ENCODE data around the gene DAPP1. TPM values are rescaled to one million over a fixed set of nuclear protein-coding genes. Genes with fewer than 3 reads are reported as not detected.

The DAPP1 gene
- total and polyA plus RNA-seq, 2 donors (not counting 3 experiments of a cell fraction or from before 2014, with no cell fraction given), result not detected

DNA sequence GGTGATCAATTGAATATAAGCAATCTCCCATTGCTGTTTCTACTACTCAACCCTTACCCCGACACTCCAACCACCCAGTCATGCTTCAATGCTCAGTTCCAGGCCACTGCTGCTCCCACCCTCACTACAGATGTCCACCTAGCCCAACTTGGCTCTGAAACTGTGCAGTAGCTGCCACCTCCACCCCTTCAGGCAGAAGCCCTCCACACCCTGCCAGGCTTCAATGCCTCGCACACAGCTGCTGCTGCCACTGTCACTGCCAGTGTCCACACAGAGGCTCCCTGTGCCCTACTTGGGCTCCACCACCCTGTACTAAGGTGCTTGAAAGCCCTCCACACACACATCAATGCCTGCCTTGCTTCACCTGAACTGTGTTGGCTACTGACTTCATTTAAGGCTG lies 43.0 kb downstream of the DAPP1 start:
- no TSS peak for BruUV-seq (replicated peaks)
- Histone ChIP-seq H3K27ac (ENCODE audit: insufficient read depth, low read depth, low read length) (no peak overlapping the region), H4K20me1 (replicated peaks; ENCODE audit: control insufficient read depth, extremely low read depth, insufficient read depth, low read length) (no peaks in the 10 kb centered on the region), H3K36me3 (ENCODE audit: control insufficient read depth in 2 of 2, extremely low read depth in 1 of 2, insufficient read depth in 2 of 2, low read length in 2 of 2) (no peaks in the 10 kb centered on the region), H3K9me3 (replicated peaks; ENCODE audit: control insufficient read depth, insufficient read depth, low read length) (no peaks in the 10 kb centered on the region), H3K27me3 (ENCODE audit: control insufficient read depth in 2 of 2, insufficient read depth in 2 of 2, low read length in 2 of 2) (peaks cover 1 to 2% of the 10 kb centered on the region in 2 experiments), H3K9ac (replicated peaks; ENCODE audit: extremely low read depth, insufficient read depth, low read length) (no peak overlapping the region), H3K79me2 (ENCODE audit: control insufficient read depth, insufficient read depth, low read length) (no peaks in the 10 kb centered on the region), H3K4me3 (replicated peaks in 1 of 3; ENCODE audit: insufficient read depth in 1 of 3, low read depth in 1 of 3, low read length in 3 of 3) (no peak overlapping the region), H3K9me1 (replicated peaks; ENCODE audit: control insufficient read depth, extremely low read depth, insufficient read depth, low read length) (no peaks in the 10 kb centered on the region), H2AFZ (ENCODE audit: low read depth, low read length) (no peak overlapping the region), H3K4me2 (ENCODE audit: insufficient read depth, low read length) (no peak overlapping the region), H3K4me1 (ENCODE audit: control insufficient read depth, extremely low read depth, insufficient read depth, low read length) (no peaks in the 10 kb centered on the region)
- dilution Hi-C loops (cut with MboI; ENCODE audit: extremely low pct_ligation_motif_present, low sequenced_read_pairs) (no loop called here), intact Hi-C loops (cut with micrococcal nuclease) (no loop called here)
- TF ChIP-seq JUN (IDR thresholded peaks at IDR 0.05; ENCODE audit: borderline replicate concordance, insufficient read depth, insufficient read length, low read depth) (no peak), GATA2 (IDR thresholded peaks at IDR 0.05; ENCODE audit: insufficient read depth, insufficient read length, low read depth, low read length) (no peak), POLR2A (IDR thresholded peaks at IDR 0.05; ENCODE audit: low read depth, low read length) (no peak), EZH2 (IDR thresholded peaks at IDR 0.05; ENCODE audit: borderline replicate concordance, low read depth, low read length, severe bottlenecking) (no peak), MYC (IDR thresholded peaks at IDR 0.05; ENCODE audit: low read depth, low read length) (no peak), FOS (IDR thresholded peaks at IDR 0.05; ENCODE audit: borderline replicate concordance, insufficient read depth, low read length) (no peak), POLR2AphosphoS5 (IDR thresholded peaks at IDR 0.05; ENCODE audit: insufficient read depth, low read depth, low read length) (no peak)
- TF ChIP-seq, protein P1, sequence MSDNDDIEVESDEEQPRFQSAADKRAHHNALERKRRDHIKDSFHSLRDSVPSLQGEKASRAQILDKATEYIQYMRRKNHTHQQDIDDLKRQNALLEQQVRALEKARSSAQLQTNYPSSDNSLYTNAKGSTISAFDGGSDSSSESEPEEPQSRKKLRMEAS (IDR thresholded peaks at IDR 0.05; ENCODE audit: insufficient read depth, insufficient read length), result no peak
- TF ChIP-seq, protein P2, sequence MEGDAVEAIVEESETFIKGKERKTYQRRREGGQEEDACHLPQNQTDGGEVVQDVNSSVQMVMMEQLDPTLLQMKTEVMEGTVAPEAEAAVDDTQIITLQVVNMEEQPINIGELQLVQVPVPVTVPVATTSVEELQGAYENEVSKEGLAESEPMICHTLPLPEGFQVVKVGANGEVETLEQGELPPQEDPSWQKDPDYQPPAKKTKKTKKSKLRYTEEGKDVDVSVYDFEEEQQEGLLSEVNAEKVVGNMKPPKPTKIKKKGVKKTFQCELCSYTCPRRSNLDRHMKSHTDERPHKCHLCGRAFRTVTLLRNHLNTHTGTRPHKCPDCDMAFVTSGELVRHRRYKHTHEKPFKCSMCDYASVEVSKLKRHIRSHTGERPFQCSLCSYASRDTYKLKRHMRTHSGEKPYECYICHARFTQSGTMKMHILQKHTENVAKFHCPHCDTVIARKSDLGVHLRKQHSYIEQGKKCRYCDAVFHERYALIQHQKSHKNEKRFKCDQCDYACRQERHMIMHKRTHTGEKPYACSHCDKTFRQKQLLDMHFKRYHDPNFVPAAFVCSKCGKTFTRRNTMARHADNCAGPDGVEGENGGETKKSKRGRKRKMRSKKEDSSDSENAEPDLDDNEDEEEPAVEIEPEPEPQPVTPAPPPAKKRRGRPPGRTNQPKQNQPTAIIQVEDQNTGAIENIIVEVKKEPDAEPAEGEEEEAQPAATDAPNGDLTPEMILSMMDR (IDR thresholded peaks at IDR 0.05; ENCODE audit: extremely low read depth in 1 of 2, insufficient read depth in 1 of 2, low read depth in 1 of 2, low read length in 2 of 2), result no peak
- FAIRE-seq (no peak), DNase-seq (ENCODE audit: low read depth, low spot score) (no peak)
- ChIA-PET POLR2A (no interaction called here), CTCF (no interaction called here)
